MG63 (cell line): ENCODE results near the gene SYNE2. TPM values are rescaled to one million over a fixed set of nuclear protein-coding genes. Genes with fewer than 3 reads are reported as not detected.
A peak's percentile ranks its signal among the peaks of the same experiment; 100 is the strongest.

Source experiments
- DNase-seq: peaks from one replicate; pipeline ENCODE4 v3.0.0-alpha.2; 2020
- H3K27me3 ChIP-seq: fragments of 250-450 bp; sonication (Bioruptor Pico); 2 replicates; pipeline ENCODE4 v1.5.1; 2020; ENCODE audit warnings: mild to moderate bottlenecking, moderate library complexity
- H3K36me3 ChIP-seq: fragments of 250-450 bp; sonication (Bioruptor Pico); 2 replicates; pipeline ENCODE4 v1.5.1; 2020; ENCODE audit warnings: mild to moderate bottlenecking, moderate library complexity
- H3K4me3 ChIP-seq: fragments of 250-450 bp; sonication (Bioruptor Pico); 2 replicates; pipeline ENCODE4 v1.5.1; 2020; ENCODE audit warnings: mild to moderate bottlenecking, moderate library complexity
- H3K9me3 ChIP-seq: fragments of 250-450 bp; sonication (Bioruptor Pico); 2 replicates; pipeline ENCODE4 v1.5.1; 2020; ENCODE audit warnings: mild to moderate bottlenecking, moderate library complexity
- total RNA-seq: library from RNA; depleted of rRNA; stranded (reverse); fragments of >200 nt; shearing (Covaris generic); gene quantifications from 2 replicates; pipeline ENCODE4 v1.2.3, GENCODE V29; 2014; ENCODE audit warnings: low replicate concordance; rRNA removed

SYNE2 gene
- total RNA-seq, 1 experiment from 2014 or later: 2.6 TPM

DNA sequence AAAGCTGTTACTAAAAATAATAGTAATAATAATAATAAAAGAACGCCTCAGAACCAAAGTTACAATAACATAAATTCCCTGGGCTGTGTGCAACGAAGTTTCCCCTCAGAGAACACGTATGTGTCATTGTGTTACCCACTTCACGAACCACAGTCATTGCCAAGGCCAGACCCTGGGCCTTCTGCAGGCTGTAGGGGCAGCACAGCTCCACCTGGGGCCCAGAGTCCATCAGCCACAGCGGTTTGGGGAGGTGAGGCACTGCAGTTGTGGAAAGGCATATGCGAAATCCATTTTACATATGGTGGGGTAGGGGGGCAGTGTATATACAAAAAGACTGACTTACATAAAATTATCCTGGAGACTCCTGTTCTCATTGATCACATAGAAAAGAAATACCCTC, 385.2 kb downstream of the SYNE2 start:
- Histone ChIP-seq H3K36me3 (no peaks in the 10 kb centered on the region), H3K9me3 (no peaks in the 10 kb centered on the region), H3K27me3 (no peaks in the 10 kb centered on the region), H3K4me3 (no peak overlapping the region)
- DNase-seq: no peak

DNA sequence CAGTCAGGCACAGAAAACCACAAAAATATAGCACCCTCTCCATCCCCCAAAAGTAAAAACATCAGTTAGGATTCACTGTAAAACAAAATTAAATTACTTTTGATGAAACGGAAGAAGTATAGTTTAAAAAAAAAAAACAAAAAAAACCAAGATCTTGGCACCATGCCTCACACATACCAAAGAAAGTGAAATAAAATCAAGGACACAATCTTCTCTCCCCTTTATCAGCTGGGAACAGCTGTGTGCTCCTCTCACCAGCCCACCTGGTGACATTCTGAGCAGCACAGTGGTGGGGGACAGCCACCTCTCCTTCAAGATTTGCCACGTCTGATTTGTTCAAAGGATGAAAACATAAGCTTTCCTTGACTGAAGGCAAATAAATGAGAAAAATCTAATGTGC, 385.8 kb downstream of the SYNE2 start:
- no peak for DNase-seq
- no peaks in the 10 kb centered on the region for H3K27me3 ChIP-seq
- no peak overlapping the region for H3K4me3 ChIP-seq
- H3K36me3 ChIP-seq: no peaks in the 10 kb centered on the region
- H3K9me3 ChIP-seq: no peaks in the 10 kb centered on the region

DNA sequence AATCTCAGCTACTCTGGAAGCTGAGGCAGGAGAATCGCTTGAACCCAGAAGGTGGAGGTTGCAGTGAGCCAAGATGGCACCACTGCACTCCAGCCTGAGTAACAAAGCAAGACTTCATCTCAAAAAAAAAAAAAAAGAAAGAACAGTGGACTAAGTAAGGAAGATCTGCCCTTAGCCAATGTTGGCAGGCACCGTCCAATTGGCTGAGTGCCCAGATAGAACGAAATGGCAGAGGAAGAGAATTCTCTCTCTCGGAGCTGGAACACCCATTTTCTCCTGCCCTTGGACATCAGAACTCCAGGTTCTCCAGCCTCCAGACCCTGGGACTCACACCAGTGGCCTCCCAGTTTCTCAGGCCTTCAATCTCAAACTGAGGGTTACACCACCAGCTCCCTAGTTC, 391.5 kb downstream of the SYNE2 start:
- peak; percentile 39 for DNase-seq
- H3K4me3 ChIP-seq: no peak overlapping the region
- H3K27me3 ChIP-seq: no peaks in the 10 kb centered on the region
- H3K9me3 ChIP-seq: no peaks in the 10 kb centered on the region
- H3K36me3 ChIP-seq: no peaks in the 10 kb centered on the region

- no peaks in the 10 kb centered on the region for H3K36me3 ChIP-seq
- no peak for DNase-seq
- no peaks in the 10 kb centered on the region for H3K27me3 ChIP-seq
- H3K9me3 ChIP-seq: no peaks in the 10 kb centered on the region
- no peak overlapping the region for H3K4me3 ChIP-seq
Observed at GRCh38 chr14:64245491-64245890, 392.7 kb downstream of the SYNE2 start.

- no peaks in the 10 kb centered on the region for H3K36me3 ChIP-seq
- no peak for DNase-seq
- no peaks in the 10 kb centered on the region for H3K27me3 ChIP-seq
- H3K4me3 ChIP-seq: no peak overlapping the region
- H3K9me3 ChIP-seq: no peaks in the 10 kb centered on the region
Observed at GRCh38 chr14:64246688-64247087, 393.9 kb downstream of the SYNE2 start.

DNA sequence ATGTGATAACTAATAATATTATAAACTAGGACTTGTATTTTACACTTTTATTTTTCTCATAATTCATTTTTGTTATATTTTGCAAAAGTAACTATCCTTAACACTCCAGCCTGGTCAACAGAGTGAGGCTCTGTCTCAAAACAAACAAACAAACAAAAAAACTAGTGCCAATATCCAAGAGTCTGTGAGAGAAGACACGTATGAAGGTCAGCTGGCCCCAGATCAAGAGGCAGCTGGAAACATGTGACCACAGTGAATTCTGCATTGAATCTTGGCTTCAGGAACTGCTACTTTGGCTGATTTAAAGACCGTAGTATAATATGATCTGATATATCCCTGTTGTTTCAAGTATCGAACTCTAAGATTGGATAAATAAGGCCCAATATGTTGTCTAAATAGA, 394.4 kb downstream of the SYNE2 start:
- no peak for DNase-seq
- Histone ChIP-seq H3K36me3 (no peaks in the 10 kb centered on the region), H3K4me3 (no peak overlapping the region), H3K9me3 (no peaks in the 10 kb centered on the region), H3K27me3 (no peaks in the 10 kb centered on the region)

DNA sequence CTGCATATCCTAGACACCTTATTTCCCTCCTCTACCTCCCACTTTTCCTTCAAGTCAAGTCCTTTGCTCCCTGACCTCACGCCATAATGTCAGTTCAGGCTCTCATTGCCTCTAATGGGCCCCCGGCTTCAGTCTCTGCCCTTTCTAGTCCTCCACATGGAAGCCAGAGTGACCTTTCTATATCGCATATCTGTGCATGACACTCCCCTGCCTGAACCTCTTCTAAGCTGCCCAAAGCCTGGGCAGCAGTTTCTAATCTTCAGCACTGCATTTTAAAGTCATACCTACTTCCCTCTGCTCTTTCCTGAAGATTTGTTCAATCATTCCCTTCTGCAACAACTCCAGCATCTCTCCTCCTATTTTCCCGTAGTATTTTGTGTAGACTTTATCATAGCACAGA, 395.9 kb downstream of the SYNE2 start:
- no peaks in the 10 kb centered on the region for H3K36me3 ChIP-seq
- no peak overlapping the region for H3K4me3 ChIP-seq
- H3K27me3 ChIP-seq: no peaks in the 10 kb centered on the region
- H3K9me3 ChIP-seq: no peaks in the 10 kb centered on the region
- no peak for DNase-seq

- Histone ChIP-seq H3K9me3 (no peaks in the 10 kb centered on the region), H3K36me3 (no peaks in the 10 kb centered on the region), H3K27me3 (no peaks in the 10 kb centered on the region), H3K4me3 (no peak overlapping the region)
- no peak for DNase-seq
Observed at GRCh38 chr14:64249363-64249762, 396.6 kb downstream of the SYNE2 start.

GRCh38 chr14:64253672-64254071, 400.9 kb downstream of the SYNE2 start:
- H3K36me3 ChIP-seq: no peaks in the 10 kb centered on the region
- H3K27me3 ChIP-seq: no peaks in the 10 kb centered on the region
- H3K4me3 ChIP-seq: no peak overlapping the region
- no peak for DNase-seq
- H3K9me3 ChIP-seq: no peaks in the 10 kb centered on the region

- no peaks in the 10 kb centered on the region for H3K36me3 ChIP-seq
- no peaks in the 10 kb centered on the region for H3K9me3 ChIP-seq
- H3K4me3 ChIP-seq: no peak overlapping the region
- DNase-seq: no peak
- no peaks in the 10 kb centered on the region for H3K27me3 ChIP-seq
Observed at GRCh38 chr14:64255756-64256155, 403.0 kb downstream of the SYNE2 start.

- DNase-seq: no peak
- H3K9me3 ChIP-seq: no peaks in the 10 kb centered on the region
- H3K27me3 ChIP-seq: no peaks in the 10 kb centered on the region
- H3K4me3 ChIP-seq: no peak overlapping the region
- H3K36me3 ChIP-seq: no peaks in the 10 kb centered on the region
Observed at GRCh38 chr14:64260418-64260817, 407.6 kb downstream of the SYNE2 start.

DNA sequence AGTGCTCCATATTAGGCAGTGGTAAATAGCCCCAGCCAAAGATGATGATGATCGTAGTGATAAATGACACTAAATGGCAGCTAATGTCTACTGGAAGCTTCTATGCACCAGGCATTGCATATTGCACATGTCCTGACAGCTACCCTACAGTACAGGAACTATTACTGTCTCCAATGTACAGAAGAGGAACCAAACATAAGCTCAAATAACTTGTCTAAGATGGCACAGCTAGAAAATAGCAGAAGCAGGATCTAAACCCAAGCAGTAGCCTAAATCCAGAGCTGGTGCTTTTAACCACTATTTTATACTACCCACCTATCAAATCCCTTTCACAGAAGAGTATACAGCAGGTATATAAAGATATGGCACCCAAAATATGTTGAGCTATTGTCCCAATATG, 412.4 kb downstream of the SYNE2 start:
- no peaks in the 10 kb centered on the region for H3K27me3 ChIP-seq
- H3K9me3 ChIP-seq: no peaks in the 10 kb centered on the region
- H3K4me3 ChIP-seq: no peak overlapping the region
- DNase-seq: no peak
- no peaks in the 10 kb centered on the region for H3K36me3 ChIP-seq

GRCh38 chr14:64266239-64266638, 413.4 kb downstream of the SYNE2 start:
- no peaks in the 10 kb centered on the region for H3K36me3 ChIP-seq
- no peaks in the 10 kb centered on the region for H3K9me3 ChIP-seq
- H3K4me3 ChIP-seq: no peak overlapping the region
- no peak for DNase-seq
- no peaks in the 10 kb centered on the region for H3K27me3 ChIP-seq

GRCh38 chr14:64272019-64272418, 419.2 kb downstream of the SYNE2 start:
- no peak overlapping the region for H3K4me3 ChIP-seq
- H3K36me3 ChIP-seq: no peaks in the 10 kb centered on the region
- DNase-seq: no peak
- no peaks in the 10 kb centered on the region for H3K27me3 ChIP-seq
- no peaks in the 10 kb centered on the region for H3K9me3 ChIP-seq

Other genes starting within 250 kb of the SYNE2 start
- 11.3 and 22.9 TPM in 2 replicates for gene WDR89, start 211.1 kb upstream of the SYNE2 start, total RNA-seq
- gene SGPP1, start 124.9 kb upstream of the SYNE2 start, total RNA-seq: 17.1 and 18.0 TPM in 2 replicates